Central memory CD4-positive, alpha-beta T cell (primary cell): Measurements from ENCODE around the gene P4HA2.

Experiments
- DNase-seq: peaks from one replicate; pipeline ENCODE4 v3.0.0; 2022

P4HA2 gene

DNA sequence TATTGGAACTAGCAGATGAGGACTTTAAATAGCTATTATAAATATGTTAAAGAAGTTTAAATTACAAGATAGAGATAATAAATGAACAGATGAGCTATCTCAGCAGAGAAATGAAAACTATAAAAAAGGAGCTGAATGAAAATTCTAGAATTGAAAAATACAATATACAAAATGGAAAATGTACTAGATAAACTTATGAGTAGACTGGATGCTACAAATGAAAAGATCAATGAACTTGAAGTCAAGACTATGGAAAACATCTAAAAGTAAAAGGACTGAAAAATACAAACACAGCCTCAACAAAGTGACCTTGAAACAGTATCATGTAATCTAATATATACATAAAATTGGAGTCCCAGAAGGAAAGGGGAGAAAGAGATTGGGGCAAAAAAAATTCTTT is 19.2 kb upstream of the P4HA2 start:
- DNase-seq: no peak

GRCh38 chr5:132245593-132245992 is 17.9 kb upstream of the P4HA2 start:
- no peak for DNase-seq

DNA sequence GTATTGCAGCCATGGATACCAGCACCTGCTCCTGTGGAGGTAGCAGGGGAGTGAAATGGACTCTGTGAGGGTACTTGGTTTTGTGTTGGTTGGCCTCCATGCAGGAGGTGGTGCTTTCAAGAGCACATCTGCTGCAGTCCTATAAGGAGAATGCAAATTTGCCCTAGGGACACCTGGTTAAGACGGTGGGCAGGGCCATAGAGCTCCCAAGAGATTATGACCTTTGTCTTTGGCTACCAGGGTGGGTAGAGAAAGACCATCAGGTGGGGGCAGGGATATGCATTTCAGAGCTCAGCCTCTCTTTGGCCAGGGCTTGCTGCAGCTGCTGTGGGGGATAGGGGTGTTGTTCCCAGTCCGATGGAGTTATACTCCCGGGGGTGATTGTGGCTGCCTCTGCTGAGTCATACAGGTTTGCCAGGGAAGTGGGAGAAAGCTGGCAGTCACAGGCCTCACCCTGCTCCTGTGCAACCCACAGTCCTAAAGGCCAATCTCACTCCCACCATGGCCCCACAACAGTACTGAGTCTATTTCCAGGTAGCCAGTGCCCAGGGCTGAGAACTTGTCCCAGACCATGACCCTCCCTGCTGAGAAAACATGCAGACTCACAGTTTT is 15.8 kb upstream of the P4HA2 start:
- DNase-seq: no peak

GRCh38 chr5:132239776-132240175 is 12.1 kb upstream of the P4HA2 start:
- DNase-seq: no peak

- no peak for DNase-seq
Measured at GRCh38 chr5:132238901-132239500, 11.3 kb upstream of the P4HA2 start.

GRCh38 chr5:132238169-132238744 is 10.6 kb upstream of the P4HA2 start:
- DNase-seq: peak; percentile 31

GRCh38 chr5:132237670-132238069 is 10.0 kb upstream of the P4HA2 start:
- DNase-seq: no peak

- no peak for DNase-seq
Measured at GRCh38 chr5:132237141-132237540, 9.5 kb upstream of the P4HA2 start.

- no peak for DNase-seq
Measured at GRCh38 chr5:132235340-132235739, 7.7 kb upstream of the P4HA2 start.

- no peak for DNase-seq
Measured at GRCh38 chr5:132234684-132235062, 7.0 kb upstream of the P4HA2 start.

DNA sequence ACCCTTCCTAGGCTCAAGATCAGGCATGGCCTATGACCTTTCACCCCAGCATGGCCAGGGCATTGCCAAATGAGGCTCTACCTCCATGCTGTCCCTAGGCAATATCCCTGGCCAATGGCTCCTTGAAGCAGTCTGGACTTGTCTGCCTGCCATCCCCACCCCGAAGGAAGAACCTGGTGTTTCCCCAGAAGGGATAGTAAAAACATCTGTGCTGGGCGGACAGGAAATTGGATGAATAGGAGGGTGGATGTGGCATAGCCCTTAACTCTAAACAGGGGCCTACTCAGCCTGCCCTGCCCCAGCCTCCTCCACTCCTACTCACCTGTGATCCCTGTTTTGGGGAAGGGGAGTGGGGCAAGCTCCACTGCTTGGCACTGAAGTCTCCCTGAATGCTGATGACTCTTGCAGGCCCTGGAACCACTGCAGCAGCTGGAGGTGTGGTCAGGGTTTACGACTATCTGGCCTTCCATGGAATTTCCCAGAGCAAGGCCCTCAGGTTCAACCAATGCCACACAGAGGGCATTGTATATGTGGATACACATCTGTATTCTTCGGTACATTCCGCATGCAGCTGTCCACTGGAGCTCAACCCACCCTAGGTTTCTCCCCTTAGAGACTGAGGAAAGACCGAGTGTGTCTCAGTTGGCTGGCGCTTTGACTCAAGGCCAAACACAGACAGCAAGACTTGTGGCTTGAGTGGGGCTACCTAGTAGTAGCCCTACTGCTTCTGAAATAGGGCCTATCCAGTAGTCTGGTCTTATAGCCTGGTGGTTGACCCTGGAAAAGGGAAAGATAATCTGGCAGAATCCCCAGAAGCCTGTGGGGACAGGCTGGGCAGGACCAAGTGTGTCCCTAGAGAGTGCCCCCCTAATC is 6.4 kb upstream of the P4HA2 start:
- no peak for DNase-seq

DNA sequence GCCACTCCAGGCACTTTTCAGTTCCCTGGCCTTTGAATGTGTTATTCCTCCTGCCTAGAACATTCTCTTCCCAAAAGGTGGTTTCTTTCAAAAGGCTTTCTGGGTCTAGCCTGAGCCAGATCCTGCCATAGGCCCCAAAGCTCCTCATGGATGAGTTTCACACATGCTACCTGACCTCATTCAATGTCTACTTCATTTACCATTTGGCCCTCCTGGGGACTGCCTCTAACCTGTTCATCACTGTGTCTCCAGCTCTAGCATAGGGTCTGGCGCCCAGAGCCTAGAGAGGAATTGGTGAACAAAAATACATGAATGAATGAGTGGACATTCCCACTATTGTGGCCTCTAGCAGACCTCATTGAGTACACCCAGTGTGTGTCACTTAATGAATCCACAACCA is 5.4 kb upstream of the P4HA2 start:
- DNase-seq: no peak

DNA sequence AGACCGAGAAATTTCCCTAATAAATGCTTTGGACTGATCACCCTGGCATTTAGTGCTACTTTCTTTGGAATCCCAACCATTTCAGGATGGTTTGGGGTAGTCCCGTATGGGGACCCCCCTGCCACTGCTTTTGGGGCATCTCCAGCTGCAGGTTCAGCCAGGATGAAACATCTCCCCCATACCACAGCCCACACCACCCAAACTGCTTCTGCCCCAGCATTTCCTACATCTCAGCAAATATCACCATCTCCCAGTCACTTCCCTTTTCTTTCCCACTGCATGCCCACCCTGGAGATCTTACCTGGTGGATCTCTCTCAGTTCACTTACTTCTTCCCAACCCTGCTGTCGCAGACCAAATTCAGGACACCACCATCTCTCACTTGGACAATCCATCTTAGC is 4.8 kb upstream of the P4HA2 start:
- no peak for DNase-seq

GRCh38 chr5:132230871-132231270 is 3.2 kb upstream of the P4HA2 start:
- DNase-seq: no peak

DNA sequence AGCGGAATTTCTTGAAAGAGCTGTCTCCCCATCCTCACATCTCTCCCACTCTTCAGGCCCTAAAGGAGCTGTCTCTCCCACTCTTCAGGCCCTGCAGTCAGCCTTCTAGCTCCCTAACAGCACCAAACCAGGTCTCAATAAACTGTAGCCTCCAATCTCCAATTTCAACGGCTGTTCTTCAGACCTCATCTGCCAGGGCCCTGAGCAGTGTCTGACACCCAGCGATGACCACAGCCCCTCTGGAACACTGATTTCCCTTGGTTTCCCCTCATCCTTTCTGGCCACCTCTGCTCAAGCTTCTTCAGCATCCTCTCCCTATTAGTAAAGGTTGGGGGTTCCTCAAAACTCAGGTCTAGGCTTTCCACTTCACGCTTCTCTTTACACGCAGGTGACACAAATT is 1.6 kb upstream of the P4HA2 start:
- DNase-seq: no peak

DNA sequence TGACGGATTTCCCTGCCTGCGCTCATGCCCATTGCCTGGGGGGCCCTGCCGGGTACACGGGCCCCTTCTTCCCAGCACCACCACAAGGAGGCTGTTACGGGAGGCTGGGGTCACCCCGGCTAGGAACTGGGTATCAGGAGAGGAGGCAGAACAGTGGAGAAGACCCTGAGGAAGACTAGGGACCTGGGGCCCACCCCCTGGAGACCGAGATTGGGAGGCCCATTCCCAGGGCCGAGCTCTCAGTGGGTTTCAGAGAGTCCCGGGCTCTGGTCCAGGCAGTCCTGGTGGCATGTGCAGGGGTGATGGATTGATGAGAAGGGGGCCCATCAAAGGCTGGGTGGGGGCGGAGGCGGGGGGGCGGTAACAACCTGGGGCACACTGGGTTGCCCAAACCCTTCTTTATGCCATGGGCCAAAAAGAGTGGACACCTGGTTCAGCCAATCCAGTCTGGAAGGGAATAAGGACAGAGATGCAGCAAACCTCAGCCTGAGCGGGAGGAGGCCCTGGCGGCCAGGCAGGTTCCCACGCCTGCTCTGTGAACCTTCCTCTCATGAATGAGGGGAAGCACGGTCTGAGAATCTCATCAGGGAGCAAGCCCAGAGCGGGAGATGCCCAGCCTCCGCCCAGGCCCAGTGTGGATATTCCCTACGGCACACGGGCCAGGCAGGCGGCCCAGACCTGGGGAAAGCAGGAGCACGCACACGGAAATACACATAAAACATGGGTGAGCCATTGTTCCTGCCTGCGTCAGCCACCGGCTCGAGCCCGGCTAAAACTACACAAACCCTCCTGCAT is 785 bp upstream of the P4HA2 start:
- no peak for DNase-seq

DNA sequence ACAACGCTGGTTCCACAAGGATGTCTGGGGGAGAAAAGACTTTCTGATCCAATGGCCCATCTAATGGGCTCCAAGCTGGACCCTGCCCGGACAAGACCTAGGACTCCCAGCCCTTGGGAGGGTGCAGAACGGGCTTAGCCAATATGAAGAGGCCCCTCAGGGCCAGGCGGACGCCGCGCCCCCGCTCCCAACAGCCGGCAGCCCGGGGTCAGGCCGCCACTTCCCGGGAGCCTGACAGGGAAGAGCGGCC is 493 bp downstream of the P4HA2 start:
- no peak for DNase-seq

- DNase-seq: no peak
Measured at GRCh38 chr5:132226516-132227234, 978 bp downstream of the P4HA2 start.

- DNase-seq: no peak
Measured at GRCh38 chr5:132225165-132226032, 2.3 kb downstream of the P4HA2 start.

DNA sequence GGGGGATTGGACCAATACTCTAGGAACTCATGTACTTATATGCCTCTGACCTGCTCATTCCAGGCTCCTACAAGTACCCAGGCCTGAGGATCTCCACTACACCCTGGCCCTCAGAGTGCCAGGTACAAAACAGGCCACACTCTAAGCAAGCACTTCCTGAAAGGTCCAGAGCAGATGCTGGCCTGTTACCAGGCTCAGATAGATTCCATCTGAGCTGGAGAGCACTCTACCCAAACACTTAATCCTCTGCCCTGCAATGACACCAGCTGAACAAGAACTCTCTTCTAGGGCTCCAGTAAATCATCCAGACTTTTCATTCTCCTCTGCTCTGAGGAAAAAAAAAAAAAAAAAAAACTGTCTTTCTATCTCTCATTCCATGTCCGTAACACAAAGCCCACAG is 2.9 kb downstream of the P4HA2 start:
- no peak for DNase-seq

DNA sequence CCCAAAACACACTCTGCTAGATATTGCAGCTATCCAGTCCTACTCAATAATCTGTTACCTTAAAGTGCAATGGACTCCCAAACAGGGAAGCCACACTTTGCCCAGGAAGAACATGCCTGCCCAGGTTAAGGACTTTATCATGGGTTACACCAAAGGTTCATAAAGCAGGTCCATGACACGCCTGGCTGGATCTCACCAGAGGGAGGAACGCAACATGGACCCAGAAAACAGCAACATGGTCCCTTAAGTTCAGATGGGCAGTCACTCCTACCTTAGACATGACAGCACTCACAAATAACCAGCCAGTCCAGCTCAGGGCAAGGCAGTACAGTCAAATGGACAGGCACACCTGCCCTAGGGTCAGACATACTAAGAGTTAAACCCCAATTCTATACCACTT is 3.8 kb downstream of the P4HA2 start:
- no peak for DNase-seq

DNA sequence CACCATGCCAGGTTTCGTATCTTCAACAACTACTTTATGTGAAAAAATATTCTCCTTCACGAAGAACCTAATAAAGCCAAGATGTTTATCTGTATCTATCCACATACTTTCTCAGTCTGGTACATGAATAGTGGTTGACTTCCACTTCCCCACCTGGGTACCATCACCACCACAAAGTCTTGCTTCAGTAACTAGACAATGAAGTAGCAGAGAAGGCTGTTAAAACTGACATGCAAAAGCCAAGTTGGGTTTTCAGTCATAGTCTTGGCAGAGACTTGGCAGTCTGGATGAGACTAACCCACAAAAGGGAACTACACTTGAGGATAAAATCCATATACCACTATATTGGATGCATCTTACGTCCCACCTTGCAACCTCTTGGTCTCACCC is 5.0 kb downstream of the P4HA2 start:
- DNase-seq: no peak
